ENCODE measurements around the gene CHDH.

Gene CHDH

GRCh38 chr3:53806182-53807116, 39.8 kb downstream of the CHDH start:
- DNase-seq: no peak

GRCh38 chr3:53805463-53806159, 40.6 kb downstream of the CHDH start:
- DNase-seq: no peak

GRCh38 chr3:53804697-53805462, 41.3 kb downstream of the CHDH start:
- DNase-seq: no peak

GRCh38 chr3:53803816-53804695, 42.2 kb downstream of the CHDH start:
- DNase-seq: no peak

GRCh38 chr3:53803124-53803815, 42.9 kb downstream of the CHDH start:
- no peak for DNase-seq

DNA sequence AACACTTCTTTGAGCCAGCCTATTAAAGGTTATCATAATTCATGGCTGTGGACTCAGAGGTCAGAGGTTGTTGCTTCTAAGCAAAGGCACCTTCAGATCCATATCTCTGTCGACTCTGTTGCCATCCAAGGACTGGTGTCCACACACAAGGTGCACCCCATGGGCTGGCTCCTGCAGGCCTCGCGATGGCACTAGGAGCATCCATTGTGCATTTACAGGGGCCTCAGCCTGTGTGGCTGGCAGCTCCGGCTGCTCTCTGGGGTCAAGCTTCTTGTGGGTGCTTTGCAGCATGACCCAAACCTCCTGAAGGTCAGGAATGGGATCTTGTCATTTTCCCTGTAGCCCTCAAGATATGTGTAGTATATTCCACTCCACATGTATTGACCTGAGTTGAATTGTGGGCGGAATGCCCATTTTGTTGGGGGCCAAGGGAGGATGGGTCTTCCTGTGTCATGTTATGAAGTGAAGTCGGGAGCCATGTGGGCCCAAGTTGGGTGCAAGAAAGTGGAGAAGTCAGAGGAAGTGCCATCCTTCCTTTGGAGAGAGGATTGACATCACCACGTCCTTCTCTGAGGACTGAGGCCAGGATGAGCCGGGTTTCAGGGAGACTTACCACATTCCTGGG, 43.9 kb downstream of the CHDH start:
- no peak for DNase-seq

DNA sequence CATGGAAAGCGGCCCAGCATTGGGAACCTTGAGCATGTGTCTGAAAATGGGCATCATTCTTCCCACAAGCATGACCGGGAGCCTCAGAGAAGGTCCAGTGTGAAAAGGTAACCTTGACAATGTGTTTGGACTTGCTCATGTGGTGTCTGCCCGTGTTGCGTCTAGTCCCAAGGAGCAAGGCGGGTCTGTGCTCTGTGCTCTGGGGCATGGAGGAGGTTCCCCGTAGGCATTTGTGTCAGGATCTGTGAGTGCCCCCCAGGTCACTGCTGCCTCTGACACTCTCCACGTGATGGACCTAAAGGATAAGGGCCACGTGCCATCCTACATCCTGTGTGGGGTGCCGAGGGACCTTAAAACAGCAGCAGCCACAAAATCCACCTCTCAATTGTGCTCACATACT, 44.9 kb downstream of the CHDH start:
- DNase-seq: no peak

- no peak for DNase-seq
Observed at GRCh38 chr3:53800041-53800906, 45.9 kb downstream of the CHDH start.

GRCh38 chr3:53799338-53799865, 46.8 kb downstream of the CHDH start:
- no peak for DNase-seq

DNA sequence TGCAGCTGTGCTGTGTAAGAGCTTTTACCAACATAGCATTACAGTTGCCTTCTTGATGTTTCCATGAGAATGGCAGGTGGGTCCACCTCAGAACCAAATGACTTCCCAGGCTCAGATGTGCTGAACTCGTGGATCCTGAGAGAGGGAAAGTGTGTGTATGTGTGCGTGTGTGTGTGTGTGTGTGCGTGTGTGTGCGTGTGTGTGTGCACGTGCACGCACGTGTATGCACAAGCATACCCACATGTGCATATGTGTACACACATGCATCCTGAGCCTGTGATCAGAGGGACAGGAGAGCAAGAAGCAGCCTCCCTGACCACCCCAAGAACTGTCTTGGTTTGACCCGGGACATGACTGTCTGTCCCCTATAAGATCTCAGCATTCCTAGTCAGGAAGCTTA, 48.1 kb downstream of the CHDH start:
- DNase-seq: no peak

- no peak for DNase-seq
Observed at GRCh38 chr3:53795789-53796560, 50.2 kb downstream of the CHDH start.

- DNase-seq: no peak
Observed at GRCh38 chr3:53795176-53795575, 51.0 kb downstream of the CHDH start.

DNA sequence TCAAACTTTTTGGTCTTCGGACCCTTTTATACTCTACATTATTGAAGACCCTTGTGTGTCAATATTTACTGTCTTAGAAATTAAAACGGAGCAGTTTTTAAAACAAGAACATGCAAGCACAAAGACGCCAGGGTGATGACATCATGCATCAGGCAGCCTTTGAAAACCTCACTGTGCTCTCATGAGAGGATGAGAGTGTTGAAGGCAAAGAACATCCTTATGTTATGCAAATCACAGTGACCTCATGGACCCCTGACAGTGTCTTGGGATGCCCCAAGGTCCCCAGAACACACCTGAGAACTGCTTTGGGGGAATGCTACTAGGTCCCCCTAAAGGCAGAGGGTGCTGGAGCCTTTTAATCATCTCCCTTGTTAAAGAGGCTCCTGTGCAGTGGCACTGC, 51.6 kb downstream of the CHDH start:
- DNase-seq: no peak

DNA sequence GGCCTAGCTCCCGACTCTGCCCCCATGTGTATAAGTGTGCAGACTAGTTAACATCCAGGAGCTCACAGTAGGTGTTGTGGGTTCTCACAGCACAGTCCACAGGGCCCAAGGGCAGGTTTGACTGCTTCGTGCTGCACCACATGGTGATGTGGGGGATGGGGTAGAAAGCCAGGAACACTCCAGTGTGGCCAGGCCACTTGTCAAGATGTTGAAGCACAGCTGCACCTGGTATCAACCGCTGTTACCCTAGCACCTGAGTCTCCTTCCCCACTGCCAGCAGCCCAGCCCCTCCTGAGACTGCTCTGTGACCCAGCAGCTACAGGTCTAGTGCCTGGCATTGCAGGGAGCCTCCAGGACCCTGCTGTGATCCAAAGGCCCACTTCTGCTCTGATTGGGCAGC, 53.4 kb downstream of the CHDH start:
- DNase-seq: no peak

GRCh38 chr3:53791317-53791716, 54.9 kb downstream of the CHDH start:
- no peak for DNase-seq

- no peak for DNase-seq
Observed at GRCh38 chr3:53790470-53790869, 55.7 kb downstream of the CHDH start.

DNA sequence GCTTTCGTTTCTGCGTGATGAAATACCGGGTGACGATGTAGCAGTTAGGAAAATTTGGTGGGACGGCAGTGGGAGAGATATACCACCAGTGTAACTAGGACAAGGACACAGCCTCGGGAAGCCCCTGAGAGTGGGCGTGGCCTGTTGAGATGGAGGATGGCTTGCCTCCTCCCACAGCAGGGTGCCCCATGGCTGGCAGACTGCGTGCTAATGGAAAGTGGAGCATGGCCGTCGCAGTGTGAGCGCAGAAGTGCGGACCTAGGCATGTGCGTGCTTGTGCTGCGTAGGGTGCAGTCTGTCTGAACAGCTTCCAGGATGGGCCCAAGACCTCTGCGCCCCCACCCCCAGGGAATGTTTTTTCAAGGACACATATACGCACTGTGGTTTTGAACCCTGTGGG, 56.8 kb downstream of the CHDH start:
- no peak for DNase-seq

- no peak for DNase-seq
Observed at GRCh38 chr3:53788038-53788437, 58.2 kb downstream of the CHDH start.

- no peak for DNase-seq
Observed at GRCh38 chr3:53787016-53787415, 59.2 kb downstream of the CHDH start.
